ENCODE results near the gene AFAP1L1.
A peak's percentile ranks its signal among the peaks of the same experiment; 100 is the strongest.

The AFAP1L1 gene

DNA sequence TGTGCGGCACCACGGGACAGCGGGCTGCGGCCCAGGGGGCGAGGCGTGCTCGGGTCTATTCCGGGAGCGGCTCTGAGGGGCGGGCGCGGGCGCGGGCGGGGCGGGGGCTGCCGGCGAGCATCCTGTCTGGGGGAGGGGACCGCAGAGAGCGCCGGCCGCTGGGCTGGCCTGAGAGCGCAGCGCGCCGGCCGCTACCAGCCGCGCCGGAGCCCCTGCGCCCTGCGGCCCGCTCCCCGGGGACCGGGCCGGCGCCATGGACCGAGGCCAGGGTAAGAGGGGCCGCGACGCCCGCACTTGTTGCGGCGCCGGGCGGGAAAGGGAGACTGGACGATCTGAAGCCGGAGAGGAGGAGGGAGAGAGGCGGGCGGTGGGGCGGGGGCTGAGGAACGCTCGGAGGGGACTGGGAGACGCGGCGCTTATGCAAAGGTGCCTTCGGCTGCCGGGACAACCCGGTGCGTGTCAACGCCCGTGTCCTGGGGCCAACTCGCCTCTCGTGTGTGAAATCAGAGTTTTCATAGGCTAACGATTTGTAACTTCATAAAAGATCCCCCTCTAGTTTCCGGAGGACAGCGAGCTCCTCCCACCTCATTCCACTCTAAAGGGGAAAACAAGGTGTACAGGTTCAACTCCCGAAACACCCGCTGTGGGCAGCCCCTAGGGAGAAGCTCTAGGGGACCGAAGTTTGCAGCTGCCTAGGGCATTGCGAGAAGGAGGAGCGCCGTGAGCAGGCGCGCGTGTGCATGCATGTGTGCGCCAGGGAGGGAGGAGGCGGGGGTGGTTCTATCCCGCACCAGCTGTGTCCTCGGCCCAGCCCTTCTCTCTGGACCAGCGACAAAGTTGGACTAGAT is at the start of gene AFAP1L1:
Gene AFAP1L1, plus strand, starts transcription at position 144 of the 848 bp plus-strand sequence. Its CDS starts 110 bp downstream, at position 254.
- DNase-seq: peak in 1 of 2 experiments; percentile 67

GRCh38 chr5:149223081-149223848 is 48.4 kb upstream of the AFAP1L1 start:
- no peak for DNase-seq

GRCh38 chr5:149224282-149224681 is 47.4 kb upstream of the AFAP1L1 start:
- no peak for DNase-seq

DNA sequence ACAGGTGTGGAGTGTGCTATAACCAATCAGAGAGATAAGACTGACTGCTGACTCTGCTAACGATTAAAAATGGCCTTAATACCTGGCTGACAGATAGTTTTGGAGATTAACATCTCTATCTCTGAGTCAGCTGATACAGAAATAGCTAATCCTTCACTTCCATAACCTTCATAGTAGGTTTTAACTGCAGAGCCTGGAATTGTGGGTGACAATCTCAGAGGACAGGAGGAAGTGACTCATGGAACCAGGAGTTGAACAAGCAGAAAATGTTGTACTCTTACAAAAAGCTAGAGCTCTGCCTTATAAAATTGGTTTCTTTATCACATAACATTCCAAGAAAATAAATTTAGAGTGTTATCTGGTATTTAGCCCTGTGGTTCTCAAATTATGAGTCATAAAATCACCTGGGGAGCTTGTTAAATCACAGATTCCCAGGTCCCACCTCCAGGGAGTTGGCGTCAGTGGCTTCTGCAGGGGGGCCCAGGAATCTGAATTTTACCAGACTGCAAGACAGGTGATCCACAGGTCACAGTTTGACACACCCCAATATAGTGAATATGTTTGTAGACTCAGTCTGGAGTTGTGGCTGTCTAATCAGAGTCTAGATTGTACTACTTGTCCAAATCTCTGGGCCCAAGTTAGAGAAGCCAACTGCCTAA is 44.4 kb upstream of the AFAP1L1 start:
- peak in 1 of 2 experiments; percentile 78 for DNase-seq

- peak; percentile 51 to 74 for DNase-seq
These were observed 42.9 kb upstream of the AFAP1L1 start for GRCh38 chr5:149228618-149229297.

GRCh38 chr5:149229298-149229937 is 42.2 kb upstream of the AFAP1L1 start:
- no peak for DNase-seq

DNA sequence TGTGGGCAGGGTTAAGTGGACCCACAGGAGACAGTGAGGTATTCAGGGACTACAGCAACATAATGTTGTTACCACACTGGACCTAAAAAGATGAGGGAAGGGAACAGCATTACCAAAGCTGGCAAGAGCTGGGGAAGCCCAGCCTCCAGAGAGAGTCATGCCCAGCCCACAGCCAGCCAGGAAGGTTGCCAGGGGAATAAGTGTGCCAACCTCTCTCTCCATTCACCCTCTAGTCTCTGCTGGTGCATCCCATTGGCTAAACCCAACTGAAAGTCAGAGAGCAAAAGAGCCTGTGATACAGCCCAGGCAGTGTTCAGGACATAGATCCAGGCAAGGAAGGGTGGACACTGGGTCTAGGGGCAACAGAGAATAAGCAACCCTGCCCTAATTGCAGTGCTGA is 35.8 kb upstream of the AFAP1L1 start:
- DNase-seq: no peak

- DNase-seq: no peak
These were observed 34.0 kb upstream of the AFAP1L1 start for GRCh38 chr5:149237662-149238061.

- no peak for DNase-seq
These were observed 33.1 kb upstream of the AFAP1L1 start for GRCh38 chr5:149238540-149238939.

- DNase-seq: no peak
These were observed 31.7 kb upstream of the AFAP1L1 start for GRCh38 chr5:149239917-149240316.

- DNase-seq: no peak
These were observed 31.2 kb upstream of the AFAP1L1 start for GRCh38 chr5:149240354-149240998.

DNA sequence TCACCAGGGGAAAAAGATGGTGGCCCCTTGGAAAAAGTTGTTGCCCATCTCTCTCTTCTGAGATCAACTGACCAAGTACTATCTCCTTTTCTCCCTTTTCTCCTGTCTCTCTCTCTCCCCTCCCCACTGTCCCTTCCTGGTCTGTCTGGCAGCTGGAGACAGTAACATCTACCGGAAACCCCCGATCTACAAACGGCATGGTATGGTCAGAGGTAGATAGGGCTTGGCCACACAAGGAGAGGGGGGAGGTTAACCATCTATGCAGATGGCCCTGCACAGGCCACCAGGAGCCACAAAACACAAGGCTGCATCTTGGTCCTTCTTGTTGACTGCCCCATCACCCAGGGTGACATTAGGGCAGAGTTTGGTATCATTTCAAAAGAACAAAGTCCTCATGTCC is 29.3 kb upstream of the AFAP1L1 start:
- no peak for DNase-seq

GRCh38 chr5:149246906-149247305 is 24.8 kb upstream of the AFAP1L1 start:
- no peak for DNase-seq

DNA sequence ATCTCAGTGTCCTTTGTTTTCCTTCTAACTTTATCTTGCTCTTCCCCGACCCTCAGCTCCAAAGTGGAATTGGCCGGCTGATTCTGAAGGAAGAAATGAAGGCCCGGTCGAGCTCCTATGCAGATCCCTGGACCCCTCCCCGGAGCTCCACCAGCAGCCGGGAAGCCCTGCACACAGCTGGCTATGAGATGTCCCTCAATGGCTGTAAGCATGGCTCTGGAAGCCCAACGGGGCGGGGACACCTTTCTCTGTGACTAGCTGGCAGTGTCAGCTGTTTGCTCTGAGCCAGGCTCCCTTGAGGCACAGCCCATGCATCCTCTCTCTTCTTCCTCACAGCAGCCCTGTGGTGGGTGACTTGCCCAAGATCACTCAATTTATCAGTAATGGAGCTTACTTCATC is 23.9 kb upstream of the AFAP1L1 start:
- no peak for DNase-seq

GRCh38 chr5:149251546-149251945 is 20.1 kb upstream of the AFAP1L1 start:
- DNase-seq: no peak

GRCh38 chr5:149254506-149254905 is 17.2 kb upstream of the AFAP1L1 start:
- DNase-seq: no peak

DNA sequence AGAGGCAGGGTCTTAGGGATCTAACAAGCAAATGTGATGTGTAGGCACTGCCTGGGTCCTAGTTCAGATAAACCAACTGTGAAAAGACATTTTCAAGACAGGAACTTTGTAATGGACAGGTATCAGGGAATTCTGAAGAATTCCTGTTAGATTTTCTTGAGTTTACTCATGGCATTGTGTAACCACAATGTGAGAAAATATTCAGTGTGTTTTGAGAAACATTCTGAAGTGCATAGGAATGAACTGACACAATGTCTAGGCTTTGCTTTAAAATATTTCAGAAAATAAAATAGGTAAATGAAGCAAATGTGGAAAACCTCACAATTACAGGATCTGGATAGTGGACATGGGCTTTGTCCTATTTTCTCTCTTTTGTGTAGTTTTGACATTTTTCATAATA is 15.2 kb upstream of the AFAP1L1 start:
- DNase-seq: peak in 1 of 2 experiments; percentile 9

DNA sequence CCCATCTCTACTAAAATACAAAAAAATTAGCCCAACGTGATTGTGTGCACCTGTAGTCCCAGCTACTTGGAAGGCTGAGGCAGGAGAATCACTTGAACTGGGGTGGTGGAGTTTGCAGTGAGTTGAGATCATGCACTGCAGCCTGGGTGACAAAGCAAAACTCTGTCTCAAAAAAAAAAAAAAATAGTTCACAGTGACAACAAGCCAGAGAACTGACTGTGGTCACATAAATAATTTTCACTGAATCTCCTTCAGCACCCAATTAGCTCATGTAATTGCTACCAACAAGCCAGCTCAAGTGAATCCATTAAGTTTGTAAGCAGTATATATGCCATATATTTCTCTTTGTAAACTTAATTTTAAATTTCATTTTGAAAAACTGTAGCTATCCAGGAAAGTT is 14.5 kb upstream of the AFAP1L1 start:
- no peak for DNase-seq

- peak; percentile 37 to 46 for DNase-seq
These were observed 13.6 kb upstream of the AFAP1L1 start for GRCh38 chr5:149257889-149258705.

DNA sequence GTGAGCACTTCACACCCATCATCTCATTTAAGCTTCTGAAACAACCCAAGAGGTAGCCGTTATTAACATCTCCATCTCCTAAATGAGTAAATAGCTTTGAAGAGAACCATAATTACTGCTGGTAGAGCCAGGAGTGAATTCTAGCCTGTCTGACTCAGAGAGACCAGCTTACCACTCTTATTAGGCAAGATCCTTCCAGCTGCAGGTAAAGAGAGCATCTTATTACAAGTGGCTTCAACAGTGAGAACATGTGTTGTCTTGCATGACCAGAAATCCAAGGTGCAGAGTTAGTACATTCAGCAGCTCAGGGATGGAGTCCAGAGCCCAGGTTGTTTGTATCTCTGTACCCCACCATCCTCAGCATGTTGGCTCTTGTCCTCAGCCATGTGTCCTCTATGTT is 10.9 kb upstream of the AFAP1L1 start:
- DNase-seq: no peak

DNA sequence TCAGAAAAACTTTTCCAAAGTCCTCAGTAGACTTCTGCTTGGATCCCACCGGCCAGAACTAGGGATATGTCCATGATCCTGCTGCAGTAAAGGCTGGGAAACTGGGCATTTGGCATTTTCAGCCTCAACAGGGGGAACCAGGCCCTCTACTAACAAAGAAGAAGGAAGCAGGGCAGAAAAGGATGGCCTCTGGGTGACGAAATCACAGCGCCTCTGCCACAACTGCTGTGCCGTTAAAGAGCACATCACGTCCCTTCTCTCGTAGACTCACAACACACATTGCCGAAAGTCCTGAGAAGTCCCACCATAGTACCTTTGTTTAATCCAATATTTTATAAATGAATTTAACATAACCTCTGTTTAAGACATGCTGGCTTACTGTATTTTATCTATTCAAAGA is 10.4 kb upstream of the AFAP1L1 start:
- no peak for DNase-seq
